NCI-H1417 treated with DMSO at 0.1 percent for 48 hours (cell line): ENCODE data around the gene HES4.
"Not testable (repeated sequence)": the region's sequence is repeated elsewhere in the genome, so short reads cannot be mapped to it uniquely, and the experiment has no call there.

Experiments
- DNase-seq: peaks from one replicate; lab custom pipeline; 2025; lab: John Stamatoyannopoulos, UW

HES4 gene

GRCh38 chr1:1033009-1033587 lies 33.2 kb upstream of the HES4 start:
- DNase-seq, result peak; percentile 51

GRCh38 chr1:1032424-1032823 lies 32.5 kb upstream of the HES4 start:
- DNase-seq, result no peak

- DNase-seq, result no peak
These were observed 31.9 kb upstream of the HES4 start for GRCh38 chr1:1031659-1032235.

GRCh38 chr1:1030867-1031658 lies 31.2 kb upstream of the HES4 start:
- not testable (repeated sequence) for DNase-seq

GRCh38 chr1:1027791-1028190 lies 27.9 kb upstream of the HES4 start:
- DNase-seq, result no peak

GRCh38 chr1:1026599-1027413 lies 26.9 kb upstream of the HES4 start:
- no peak for DNase-seq

- no peak for DNase-seq
These were observed 25.8 kb upstream of the HES4 start for GRCh38 chr1:1025730-1026129.

- no peak for DNase-seq
These were observed 25.1 kb upstream of the HES4 start for GRCh38 chr1:1024771-1025699.

GRCh38 chr1:1024149-1024770 lies 24.4 kb upstream of the HES4 start:
- no peak for DNase-seq

- no peak for DNase-seq
These were observed 23.8 kb upstream of the HES4 start for GRCh38 chr1:1023700-1024099.

- no peak for DNase-seq
These were observed 22.6 kb upstream of the HES4 start for GRCh38 chr1:1022302-1023009.

GRCh38 chr1:1021920-1022259 lies 22.0 kb upstream of the HES4 start:
- DNase-seq, result no peak

GRCh38 chr1:1021010-1021919 lies 21.4 kb upstream of the HES4 start:
- no peak for DNase-seq

GRCh38 chr1:1020415-1021009 lies 20.6 kb upstream of the HES4 start:
- DNase-seq, result no peak

- no peak for DNase-seq
These were observed 20.1 kb upstream of the HES4 start, which contains the start of gene AGRN for GRCh38 chr1:1020000-1020404. AGRN (plus strand) TSS chr1:1020120; CDS start chr1:1020173, 53 bp downstream.

- DNase-seq, result no peak
These were observed 19.5 kb upstream of the HES4 start for GRCh38 chr1:1019122-1019999.

GRCh38 chr1:1018321-1018685 lies 18.4 kb upstream of the HES4 start:
- DNase-seq, result not testable (repeated sequence)
